NOMO-1 (cell line): Measurements from ENCODE around the gene SDSL.

Experiments used
- DNase-seq, 2 experiments: peaks; one replicate each; lab custom pipeline; 2025; ENCODE audit not compliant: unreplicated experiment in 2 of 2; lab: John Stamatoyannopoulos, UW

The SDSL gene

GRCh38 chr12:113478351-113479011 lies 56.3 kb downstream of the SDSL start:
- DNase-seq = no peak

- no peak for DNase-seq
Measured at GRCh38 chr12:113479216-113479589, 57.0 kb downstream of the SDSL start.

DNA sequence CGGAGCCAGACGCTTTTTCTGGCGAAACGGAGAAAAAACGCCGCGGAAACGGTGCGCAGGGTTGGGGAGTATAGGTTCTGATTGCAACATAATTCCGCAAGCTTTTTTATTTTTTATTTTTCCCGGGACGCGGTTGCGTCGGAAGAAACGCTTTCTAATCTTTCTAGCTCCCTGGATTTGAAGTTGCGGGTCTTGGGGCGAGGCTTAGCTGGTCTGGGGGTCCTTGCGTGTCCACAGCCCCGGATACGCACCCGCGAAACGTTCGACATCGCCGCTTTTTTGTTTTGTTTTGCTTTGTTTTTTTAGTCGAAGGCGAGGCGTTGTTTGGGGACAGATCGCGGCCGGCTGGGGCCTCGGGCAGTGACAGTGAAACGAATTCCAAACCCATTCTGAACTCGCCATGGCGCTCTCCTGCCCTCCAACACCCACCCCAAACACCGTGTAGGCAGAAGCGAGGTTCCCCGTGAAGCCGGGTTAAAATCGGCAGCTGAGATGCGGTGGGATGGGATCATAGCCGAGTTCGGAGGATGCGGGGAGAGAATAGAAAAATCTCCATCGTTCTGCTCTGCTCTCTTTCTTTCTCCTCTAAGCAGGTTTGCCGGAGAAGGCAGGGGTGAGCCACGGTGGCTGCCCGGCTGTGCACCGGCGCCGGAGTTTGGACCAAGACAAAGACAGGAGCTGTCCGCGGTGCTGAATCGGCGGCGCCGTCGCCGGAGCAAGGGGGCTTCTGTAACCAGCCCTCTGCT lies 57.6 kb downstream of the SDSL start:
- DNase-seq = no peak

GRCh38 chr12:113480336-113480971 lies 58.3 kb downstream of the SDSL start:
- DNase-seq = no peak

- no peak for DNase-seq
Measured at GRCh38 chr12:113482334-113482733, 60.2 kb downstream of the SDSL start.

DNA sequence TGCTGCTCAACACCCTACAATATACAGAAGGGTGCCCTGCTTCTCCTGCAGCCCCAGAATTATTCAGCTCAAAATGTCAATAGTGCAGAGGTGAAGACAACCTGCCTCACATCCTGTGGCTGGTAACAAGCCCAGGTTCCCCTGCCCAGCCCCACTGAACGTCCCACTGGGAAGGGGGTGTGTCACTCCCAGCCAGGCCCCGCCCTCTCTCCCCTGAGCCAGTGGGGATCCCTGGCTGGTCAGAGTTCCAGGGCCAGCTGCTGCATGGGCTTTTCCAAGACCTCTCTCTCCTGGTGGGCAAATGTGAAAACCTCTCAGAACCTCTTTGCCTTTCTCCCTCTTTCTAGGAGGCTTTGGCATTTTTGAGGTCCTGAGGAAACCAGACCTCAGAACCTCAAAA lies 63.1 kb downstream of the SDSL start:
- no peak for DNase-seq

DNA sequence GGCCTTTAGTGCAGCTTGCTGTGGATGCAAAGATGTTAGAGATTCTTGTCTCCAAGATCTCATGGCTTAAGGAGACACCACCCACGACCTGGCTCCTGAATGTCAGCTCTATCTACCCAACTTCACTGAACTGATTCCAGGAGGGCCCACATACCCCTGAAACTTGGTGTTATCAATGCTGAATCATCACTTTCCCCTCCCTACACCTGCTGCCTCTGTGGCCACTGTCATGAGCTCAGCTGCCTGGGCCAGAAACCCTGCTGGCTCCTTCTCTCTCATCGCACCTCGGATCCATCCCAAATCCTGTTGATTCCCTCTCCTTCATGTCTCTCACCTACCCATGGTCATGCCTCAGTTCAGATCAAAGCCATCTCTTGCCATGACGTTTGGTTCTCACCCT lies 64.5 kb downstream of the SDSL start:
- no peak for DNase-seq
